GM18868 (cell line): Measurements from ENCODE around the gene ORM2.
"Not testable (repeated sequence)": the region's sequence is repeated elsewhere in the genome, so short reads cannot be mapped to it uniquely, and the experiment has no call there.

Experiments used
- ATAC-seq: cut with Tn5 transposase; IDR thresholded peaks from one replicate; pipeline ENCODE4 v1.9.1; 2021; ENCODE audit warnings: mild to moderate bottlenecking, moderate library complexity; ENCODE audit not compliant: unreplicated experiment

ORM2 gene

GRCh38 chr9:114328937-114329624 lies 588 bp upstream of the ORM2 start:
- ATAC-seq, result not testable (repeated sequence)

GRCh38 chr9:114330636-114331035 lies 967 bp downstream of the ORM2 start:
- ATAC-seq, result no peak

- not testable (repeated sequence) for ATAC-seq
Observed at GRCh38 chr9:114331229-114332195, 1.8 kb downstream of the ORM2 start.

DNA sequence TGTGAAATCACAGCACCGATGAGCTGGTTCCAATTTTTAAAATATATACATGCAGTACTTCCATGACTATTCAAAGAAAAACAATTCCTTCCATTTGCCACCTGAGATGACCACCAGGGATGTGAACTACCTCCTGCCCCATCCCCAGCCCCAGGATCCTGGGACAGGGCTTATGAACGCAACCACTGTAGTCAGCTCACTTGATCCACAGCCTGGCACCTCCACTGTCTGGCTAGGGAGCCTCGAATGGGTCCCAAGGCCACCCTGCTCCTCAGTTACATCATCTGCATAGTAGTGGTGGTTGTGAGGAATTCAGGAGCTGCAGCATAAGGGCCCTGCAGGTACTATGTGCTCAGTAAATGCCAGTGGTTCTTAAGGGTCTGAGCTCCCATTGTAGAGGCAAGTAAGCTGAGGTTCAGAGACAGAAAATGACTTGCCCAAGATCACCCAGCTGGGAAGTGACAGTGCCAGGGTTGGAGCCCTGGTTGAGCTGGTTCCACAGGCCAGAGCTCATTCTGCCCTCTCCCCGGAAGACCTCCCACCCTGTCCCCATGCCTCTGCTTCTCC lies 2.9 kb downstream of the ORM2 start:
- ATAC-seq, result not testable (repeated sequence)

DNA sequence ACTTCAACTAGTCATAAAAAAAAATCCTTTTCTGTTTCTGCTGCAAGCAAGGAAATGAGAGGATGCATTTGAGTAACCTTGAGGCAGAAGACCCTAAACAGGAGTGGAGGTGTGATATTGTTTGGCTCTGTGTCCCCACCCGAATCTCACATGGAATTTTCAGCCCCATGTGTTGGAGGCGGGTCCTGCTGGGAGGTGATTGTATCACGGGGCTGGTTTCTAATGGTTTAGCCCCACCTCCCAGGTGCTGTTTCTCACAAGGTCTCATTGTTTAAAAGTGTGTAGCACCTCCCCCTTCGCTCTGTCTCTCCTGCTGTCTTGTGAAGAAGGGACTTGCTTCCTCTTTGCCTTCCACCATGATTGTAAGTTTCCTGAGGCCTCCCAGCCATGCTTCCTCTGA lies 4.0 kb downstream of the ORM2 start:
- not testable (repeated sequence) for ATAC-seq

DNA sequence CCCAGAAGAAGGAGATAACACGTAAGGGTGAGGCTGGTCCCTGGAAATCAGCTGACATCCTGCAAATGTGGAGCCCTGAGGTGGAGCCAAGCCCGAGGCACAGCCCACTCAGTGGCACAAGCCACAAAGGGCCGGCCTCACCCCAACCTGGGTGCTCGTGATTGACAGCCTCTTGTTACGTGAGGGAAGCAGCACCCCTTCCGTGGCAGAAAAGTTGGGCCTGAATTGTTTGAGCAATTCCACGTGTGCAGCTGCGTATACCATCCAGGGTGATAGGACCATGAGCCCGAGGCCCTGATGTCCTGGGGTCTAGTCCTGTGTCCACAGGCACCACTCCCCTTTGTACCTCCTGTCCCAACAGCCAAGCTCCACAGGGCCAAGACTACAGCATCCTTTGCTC lies 4.8 kb downstream of the ORM2 start:
- ATAC-seq, result no peak

- no peak for ATAC-seq
Observed at GRCh38 chr9:114335745-114336144, 6.1 kb downstream of the ORM2 start.

GRCh38 chr9:114336157-114336556 lies 6.5 kb downstream of the ORM2 start:
- no peak for ATAC-seq

GRCh38 chr9:114336699-114337395 lies 7.2 kb downstream of the ORM2 start:
- no peak for ATAC-seq

GRCh38 chr9:114338187-114338586 lies 8.5 kb downstream of the ORM2 start:
- no peak for ATAC-seq

DNA sequence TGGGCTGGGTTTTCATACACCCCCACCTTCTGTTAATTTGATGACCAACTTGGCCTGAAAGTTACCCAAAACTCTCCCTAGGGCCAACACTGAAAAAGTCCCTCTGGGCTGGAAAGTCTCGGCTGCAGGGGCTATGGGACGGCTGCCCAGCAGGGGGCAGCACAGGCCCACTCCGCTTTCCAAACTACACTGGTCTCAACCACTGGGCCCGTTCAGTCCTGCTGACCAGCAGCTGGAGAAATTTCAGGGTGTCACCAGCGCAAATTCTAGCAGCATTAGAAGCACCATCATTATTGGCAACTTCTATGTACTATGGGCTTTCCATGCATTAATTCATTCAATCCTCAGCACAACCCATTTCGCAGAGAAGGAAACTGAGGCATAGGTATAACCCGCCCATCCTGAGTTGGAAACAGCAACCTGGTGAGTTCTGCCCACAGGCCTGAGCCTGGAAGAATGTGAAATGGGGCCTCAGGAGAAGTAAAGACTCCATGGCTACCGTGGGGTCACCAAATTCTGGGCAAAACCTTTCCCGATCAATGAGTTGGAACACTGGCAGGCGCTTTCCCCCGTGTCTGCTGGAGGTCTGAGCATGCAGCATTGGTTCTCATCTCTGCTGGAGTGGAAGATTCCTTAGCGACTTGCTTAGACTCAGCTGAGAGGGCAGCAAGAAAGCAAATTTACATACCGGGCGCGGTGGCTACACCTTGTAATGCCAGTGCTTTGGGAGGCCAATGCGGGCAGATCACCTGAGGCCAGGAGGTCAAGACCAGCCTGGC lies 9.7 kb downstream of the ORM2 start:
- peak; percentile 63 for ATAC-seq

- ATAC-seq, result no peak
Observed at GRCh38 chr9:114341152-114341830, 11.6 kb downstream of the ORM2 start.

DNA sequence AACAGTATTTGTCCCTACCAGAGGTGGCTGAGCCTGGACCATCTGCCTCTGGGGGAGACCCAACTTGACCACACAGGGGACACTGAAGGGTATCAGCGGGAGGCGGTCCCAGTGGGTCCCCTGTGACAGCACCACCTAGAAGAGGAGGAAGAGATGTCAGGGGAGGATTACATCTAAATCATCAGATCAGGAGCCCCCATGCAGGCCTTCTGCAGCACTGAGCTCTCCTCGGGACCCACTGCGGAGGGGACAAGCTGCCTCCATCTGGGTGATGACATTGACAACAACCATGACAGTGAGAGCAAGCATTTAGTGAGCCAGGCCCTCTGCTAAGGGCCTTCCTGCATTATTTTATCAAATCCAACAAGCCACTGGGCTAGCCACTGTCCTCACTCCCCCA lies 12.3 kb downstream of the ORM2 start:
- no peak for ATAC-seq

- ATAC-seq, result no peak
Observed at GRCh38 chr9:114342755-114343440, 13.2 kb downstream of the ORM2 start.

DNA sequence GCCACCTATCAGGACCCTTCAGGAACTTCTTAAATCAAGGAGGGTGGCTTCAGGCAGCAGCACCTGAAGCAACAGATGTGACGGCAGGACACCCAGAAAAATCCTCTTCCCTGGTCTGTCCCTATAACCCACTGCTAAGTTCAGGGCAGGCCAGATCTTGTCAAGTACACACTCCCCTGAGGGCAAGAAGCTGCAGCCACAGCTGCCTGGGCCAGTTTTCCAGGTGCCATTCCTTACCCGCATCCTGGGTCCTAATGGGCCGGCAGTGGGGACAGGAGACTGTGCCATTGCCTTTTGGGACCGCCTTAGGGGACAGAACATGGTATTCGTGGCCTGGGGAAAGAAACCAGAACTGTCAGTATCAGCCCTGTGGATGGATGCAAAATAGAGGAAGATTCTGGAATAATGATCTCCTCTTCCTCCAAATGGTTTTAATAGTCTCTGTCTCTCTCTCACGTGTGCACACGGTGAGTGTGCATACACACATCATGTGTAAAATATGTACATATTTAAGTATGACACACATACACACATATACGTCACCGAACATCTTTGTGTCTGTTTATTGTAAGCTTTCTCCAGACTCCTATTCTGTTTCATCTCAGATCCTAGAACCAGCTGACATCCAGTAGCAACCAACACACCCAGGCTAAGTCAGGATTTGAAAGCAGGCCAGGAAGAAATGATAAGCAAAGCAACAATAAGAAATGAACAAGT lies 14.0 kb downstream of the ORM2 start:
- no peak for ATAC-seq

GRCh38 chr9:114344188-114344566 lies 14.5 kb downstream of the ORM2 start:
- ATAC-seq, result no peak

DNA sequence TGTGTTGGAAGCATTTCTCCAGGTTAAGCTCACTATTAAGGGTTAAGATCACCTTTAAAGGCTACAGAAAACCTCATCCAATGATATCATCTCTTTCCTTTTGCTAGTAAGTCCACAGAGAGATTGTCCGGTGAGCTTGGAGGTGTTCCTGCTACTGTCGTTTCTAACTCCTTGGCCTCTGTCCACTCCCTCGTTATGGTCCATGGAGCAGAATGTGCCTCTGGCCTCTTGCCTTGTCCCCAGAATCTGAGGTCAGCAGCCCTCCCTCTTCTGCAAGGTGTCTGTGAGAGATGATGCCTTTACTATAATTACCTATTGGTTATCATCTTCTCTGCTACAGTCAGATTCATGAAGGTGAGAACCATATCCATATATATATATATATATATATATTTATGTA lies 15.0 kb downstream of the ORM2 start:
- no peak for ATAC-seq

DNA sequence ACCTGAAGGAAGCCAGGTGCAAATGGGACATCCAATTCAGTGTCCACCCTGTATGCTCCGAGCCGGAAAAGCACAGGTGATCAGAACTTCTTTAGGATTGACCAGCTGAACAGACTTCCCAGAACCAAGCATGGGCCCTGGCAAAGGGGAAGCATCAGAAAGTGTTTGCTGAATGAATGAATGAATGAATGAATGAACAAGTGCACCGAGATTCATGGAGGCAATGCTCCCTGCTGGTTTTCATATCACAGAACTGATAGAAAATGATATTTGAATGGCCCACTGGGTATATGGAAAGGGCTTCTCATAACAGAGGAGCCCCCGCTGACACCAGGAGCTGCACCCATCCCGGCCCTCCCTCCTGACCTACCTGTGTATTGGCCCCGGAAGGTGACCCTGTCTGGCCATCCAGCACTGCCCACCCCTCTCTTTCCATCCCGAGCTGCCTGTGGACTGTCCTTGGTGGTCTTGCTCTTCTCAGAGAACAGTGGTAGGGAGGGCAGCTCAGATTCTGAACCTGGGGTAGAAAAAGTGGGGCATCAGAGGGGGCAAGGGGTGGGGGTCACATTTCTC lies 15.9 kb downstream of the ORM2 start:
- ATAC-seq, result no peak
